Measurements from ENCODE around the gene ZNF837.

Gene ZNF837

GRCh38 chr19:58328999-58329398 lies 51.8 kb downstream of the ZNF837 start:
- Histone ChIP-seq H2AFZ (ENCODE audit: low read depth, low read length) (no peak overlapping the region), H3K27me3 (ENCODE audit: insufficient read depth, low read length, poor library complexity) (no peaks in the 10 kb centered on the region), H3K9me3 (ENCODE audit: insufficient read depth, low read length, severe bottlenecking) (no peaks in the 10 kb centered on the region), H3K4me2 (ENCODE audit: insufficient read depth, low read length) (peak overlapping the region; percentile 19; the same call in 1 of the 2 replicates), H3K9ac (ENCODE audit: low read depth, low read length) (no peak overlapping the region), H4K20me1 (ENCODE audit: insufficient read depth, low read length) (no peaks in the 10 kb centered on the region), H3K4me1 (ENCODE audit: insufficient read depth, low read length) (peaks cover 39% of the 10 kb centered on the region), H3K36me3 (ENCODE audit: insufficient read depth, low read length) (0 out of 2 replicates have a peak, but pooled peaks cover 3% of the 10 kb centered on the region), H3K79me2 (ENCODE audit: insufficient read depth, low read length) (peaks cover 32% of the 10 kb centered on the region), H3K27ac (ENCODE audit: low read length) (no peak overlapping the region), H3K4me3 (ENCODE audit: low read depth in 1 of 2, low read length in 2 of 2) (no peak overlapping the region)
- peak; percentile 44 for DNase-seq
- no peak for TF ChIP-seq EZH2 (IDR thresholded peaks at IDR 0.05; ENCODE audit: borderline replicate concordance, low read depth, low read length, severe bottlenecking)
- peak; percentile 69 for TF ChIP-seq CTCF (IDR thresholded peaks at IDR 0.05; ENCODE audit: borderline replicate concordance, extremely low read depth, low read length, poor library complexity, severe bottlenecking)
- ATAC-seq (ENCODE audit: insufficient read depth, low read depth): no peak

- peak; percentile 88 for DNase-seq
- ATAC-seq (ENCODE audit: insufficient read depth, low read depth): peak; percentile 97
- Histone ChIP-seq H3K9ac (ENCODE audit: low read depth, low read length) (peak within 1 kb of the TSS; percentile 63), H3K4me1 (ENCODE audit: insufficient read depth, low read length) (peaks cover 39% of the 10 kb centered on the region), H3K27ac (ENCODE audit: low read length) (peak within 1 kb of the TSS; percentile 74), H3K79me2 (ENCODE audit: insufficient read depth, low read length) (peaks cover 32% of the 10 kb centered on the region), H3K27me3 (ENCODE audit: insufficient read depth, low read length, poor library complexity) (no peaks in the 10 kb centered on the region), H3K9me3 (ENCODE audit: insufficient read depth, low read length, severe bottlenecking) (no peaks in the 10 kb centered on the region), H2AFZ (ENCODE audit: low read depth, low read length) (peak within 1 kb of the TSS; percentile 94), H3K36me3 (ENCODE audit: insufficient read depth, low read length) (peaks cover 5% of the 10 kb centered on the region; the same call in 1 of the 2 replicates), H3K4me2 (ENCODE audit: insufficient read depth, low read length) (peak within 1 kb of the TSS; percentile 93), H4K20me1 (ENCODE audit: insufficient read depth, low read length) (no peaks in the 10 kb centered on the region), H3K4me3 (ENCODE audit: low read depth in 1 of 2, low read length in 2 of 2) (peak within 1 kb of the TSS; percentile 58 to 76)
- TF ChIP-seq CTCF (IDR thresholded peaks at IDR 0.05; ENCODE audit: borderline replicate concordance, extremely low read depth, low read length, poor library complexity, severe bottlenecking): no peak
- TF ChIP-seq EZH2 (IDR thresholded peaks at IDR 0.05; ENCODE audit: borderline replicate concordance, low read depth, low read length, severe bottlenecking): no peak
Measured at GRCh38 chr19:58326914-58327726, 53.7 kb downstream of the ZNF837 start, which contains the start of gene ZSCAN22. TSS of gene ZSCAN22 (plus strand) at chr19:58326994. CDS start at chr19:58334803, 7,809 bp downstream.

GRCh38 chr19:58326501-58326913 lies 54.3 kb downstream of the ZNF837 start:
- TF ChIP-seq EZH2 (IDR thresholded peaks at IDR 0.05; ENCODE audit: borderline replicate concordance, low read depth, low read length, severe bottlenecking): no peak
- no peak for TF ChIP-seq CTCF (IDR thresholded peaks at IDR 0.05; ENCODE audit: borderline replicate concordance, extremely low read depth, low read length, poor library complexity, severe bottlenecking)
- H3K9me3 ChIP-seq (ENCODE audit: insufficient read depth, low read length, severe bottlenecking): no peaks in the 10 kb centered on the region
- DNase-seq (no peak), ATAC-seq (ENCODE audit: insufficient read depth, low read depth) (peak; percentile 71)
- no peaks in the 10 kb centered on the region for H4K20me1 ChIP-seq (ENCODE audit: insufficient read depth, low read length)
- H3K27ac ChIP-seq (ENCODE audit: low read length): peak overlapping the region; percentile 74
- peak overlapping the region; percentile 58 to 76 for H3K4me3 ChIP-seq (ENCODE audit: low read depth in 1 of 2, low read length in 2 of 2)
- peak overlapping the region; percentile 63 for H3K9ac ChIP-seq (ENCODE audit: low read depth, low read length)
- peaks cover 6% of the 10 kb centered on the region; the same call in 1 of the 2 replicates for H3K36me3 ChIP-seq (ENCODE audit: insufficient read depth, low read length)
- H2AFZ ChIP-seq (ENCODE audit: low read depth, low read length): peak overlapping the region; percentile 94
- peaks cover 32% of the 10 kb centered on the region for H3K79me2 ChIP-seq (ENCODE audit: insufficient read depth, low read length)
- H3K4me1 ChIP-seq (ENCODE audit: insufficient read depth, low read length): peaks cover 39% of the 10 kb centered on the region
- H3K27me3 ChIP-seq (ENCODE audit: insufficient read depth, low read length, poor library complexity): no peaks in the 10 kb centered on the region
- peak overlapping the region; percentile 93 for H3K4me2 ChIP-seq (ENCODE audit: insufficient read depth, low read length)

All from DND-41 (cell line).